RWPE1 (cell line): Measurements from ENCODE around the gene KCNC1.

ENCODE experiments used
- CTCF ChIA-PET: fragments of 350-600 bp; sonication (Branson Sonifier 250); formaldehyde crosslinking; extraction: SDS; loops from one replicate; lab custom pipeline; 2021; lab: Yijun Ruan, JAX
- POLR2A ChIA-PET: fragments of 400-600 bp; formaldehyde crosslinking; extraction: SDS; loops from one replicate; lab custom pipeline; 2020; ENCODE audit warnings: antibody characterized with exemption; ENCODE audit not compliant: low non-redundant PET; lab: Yijun Ruan, JAX
- DNase-seq: peaks from one replicate; pipeline ENCODE4 v3.0.0; 2012; ENCODE audit warnings: low spot score
- H3K27ac ChIP-seq: fragments of 450-650 bp; 2 replicates; pipeline ENCODE4 v1.5.1; 2017
- CTCF ChIP-seq: fragments of 450-650 bp; conservative IDR thresholded peaks from 2 replicates; pipeline ENCODE4 v1.5.1; 2017; ENCODE audit warnings: low read depth, mild to moderate bottlenecking

Gene KCNC1

GRCh38 chr11:17794981-17795380 is 60.4 kb downstream of the KCNC1 start:
- ChIA-PET POLR2A (no interaction called here), CTCF (interaction anchor here (0.6 kb wide), 1 partner anchor 26 kb away, joined by 3 read pairs; no protein-coding TSS in a partner anchor)
- H3K27ac ChIP-seq, result no peak overlapping the region
- DNase-seq, result no peak
- no peak for TF ChIP-seq CTCF

- CTCF ChIA-PET, result no interaction called here
Observed at GRCh38 chr11:17796154-17796553, 61.6 kb downstream of the KCNC1 start.

GRCh38 chr11:17798253-17798652 is 63.7 kb downstream of the KCNC1 start:
- ChIA-PET POLR2A (no interaction called here), CTCF (interaction anchor here (1.2 to 1.4 kb wide), 2 partner anchors 66 to 108 kb away, joined by 3 to 4 read pairs; no protein-coding TSS in a partner anchor)
- peak; percentile 80 for DNase-seq
- peak overlapping the region; percentile 71 for H3K27ac ChIP-seq
- TF ChIP-seq CTCF, result no peak

More at GRCh38 chr11:17796154-17796553, 61.6 kb downstream of the KCNC1 start:
- POLR2A ChIA-PET, result no interaction called here
- H3K27ac ChIP-seq, result no peak overlapping the region
- no peak for DNase-seq
- no peak for TF ChIP-seq CTCF

- DNase-seq, result no peak
- ChIA-PET CTCF (interaction anchor here (1.2 to 1.4 kb wide), 2 partner anchors 66 to 108 kb away, joined by 3 to 4 read pairs; no protein-coding TSS in a partner anchor), POLR2A (no interaction called here)
- TF ChIP-seq CTCF, result no peak
- H3K27ac ChIP-seq, result peak overlapping the region; percentile 71
Observed at GRCh38 chr11:17798716-17799115, 64.1 kb downstream of the KCNC1 start.

GRCh38 chr11:17799147-17799546 is 64.6 kb downstream of the KCNC1 start:
- H3K27ac ChIP-seq, result peak overlapping the region; percentile 71
- ChIA-PET CTCF (interaction anchor here (1.2 to 1.4 kb wide), 2 partner anchors 65 to 107 kb away, joined by 3 to 4 read pairs; no protein-coding TSS in a partner anchor), POLR2A (no interaction called here)
- TF ChIP-seq CTCF, result no peak
- no peak for DNase-seq

GRCh38 chr11:17801166-17801565 is 66.6 kb downstream of the KCNC1 start:
- H3K27ac ChIP-seq, result no peak overlapping the region
- CTCF ChIA-PET, result interaction anchor here (0.6 kb wide), 1 partner anchor 70 kb away, joined by 3 read pairs; no protein-coding TSS in a partner anchor
- POLR2A ChIA-PET, result no interaction called here
- no peak for TF ChIP-seq CTCF
- no peak for DNase-seq
